HG02642 (cell line): ENCODE measurements around the gene IL22.
A peak's percentile ranks its signal among the peaks of the same experiment; 100 is the strongest.

Experiments used
- ATAC-seq: cut with Tn5 transposase; IDR thresholded peaks from one replicate; pipeline ENCODE4 v1.9.1; 2021; ENCODE audit warnings: mild to moderate bottlenecking; ENCODE audit not compliant: unreplicated experiment, poor library complexity

IL22 gene, protein sequence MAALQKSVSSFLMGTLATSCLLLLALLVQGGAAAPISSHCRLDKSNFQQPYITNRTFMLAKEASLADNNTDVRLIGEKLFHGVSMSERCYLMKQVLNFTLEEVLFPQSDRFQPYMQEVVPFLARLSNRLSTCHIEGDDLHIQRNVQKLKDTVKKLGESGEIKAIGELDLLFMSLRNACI

DNA sequence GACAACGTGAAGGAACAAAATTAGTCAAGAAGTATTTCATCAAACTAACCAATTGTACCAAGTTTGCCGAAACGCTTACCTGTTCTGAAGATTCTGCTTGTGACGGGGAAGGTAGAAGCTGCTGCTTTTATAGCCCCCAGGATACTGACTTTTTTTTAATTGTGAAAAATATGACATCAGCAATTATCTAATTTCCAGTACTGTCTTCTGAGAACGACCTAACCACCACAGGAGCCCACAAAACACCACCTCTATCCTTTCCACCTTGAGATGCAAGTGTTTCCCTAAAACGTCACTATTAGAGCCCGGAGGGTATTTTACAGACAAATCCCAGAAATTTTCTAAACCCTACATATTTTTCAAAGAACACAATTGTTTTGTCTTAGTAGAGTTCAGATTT lies at the start of gene IL22:
Gene IL22, minus strand, starts transcription at position 101 of the 400 bp plus-strand sequence. CDS start 156 bp downstream, outside the sequence.
- no peak for ATAC-seq

DNA sequence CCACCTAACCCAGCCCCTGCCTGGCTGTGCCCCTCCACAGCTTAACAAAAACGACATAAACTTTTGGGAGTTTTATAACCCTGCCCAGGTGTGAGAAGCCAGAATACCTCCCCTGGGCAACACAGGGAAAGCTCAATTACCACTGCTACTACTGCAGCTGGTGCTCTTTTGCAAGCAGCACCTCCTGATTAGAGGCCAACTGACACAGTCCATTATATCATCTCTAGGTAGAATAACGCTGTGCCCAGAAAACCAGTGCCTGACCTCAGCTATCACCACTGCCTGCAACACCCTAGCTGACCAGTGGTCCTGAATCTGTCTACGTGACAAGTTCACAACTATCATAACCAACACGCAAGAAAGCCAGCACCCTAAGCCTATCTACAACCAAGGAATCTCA lies 44.5 kb upstream of the IL22 start:
- ATAC-seq: no peak

DNA sequence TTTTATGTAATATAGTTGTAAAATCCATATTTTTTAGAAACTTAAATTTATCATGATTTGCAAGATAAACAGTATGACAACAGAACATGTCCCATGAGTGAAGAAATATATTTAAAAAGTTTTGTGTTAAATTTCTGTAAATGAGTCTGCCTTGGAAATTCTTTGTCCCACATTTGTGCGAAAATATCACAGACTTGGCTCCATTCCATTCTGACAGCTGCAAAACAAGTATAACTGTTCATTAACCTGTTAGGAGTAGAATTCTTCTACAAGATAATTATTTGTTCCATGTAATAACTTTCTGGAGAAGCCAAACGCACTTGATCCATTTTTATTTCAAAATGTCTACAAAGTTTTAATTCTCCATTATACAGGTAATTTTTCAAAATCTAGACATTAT lies 40.8 kb upstream of the IL22 start:
- ATAC-seq: no peak

DNA sequence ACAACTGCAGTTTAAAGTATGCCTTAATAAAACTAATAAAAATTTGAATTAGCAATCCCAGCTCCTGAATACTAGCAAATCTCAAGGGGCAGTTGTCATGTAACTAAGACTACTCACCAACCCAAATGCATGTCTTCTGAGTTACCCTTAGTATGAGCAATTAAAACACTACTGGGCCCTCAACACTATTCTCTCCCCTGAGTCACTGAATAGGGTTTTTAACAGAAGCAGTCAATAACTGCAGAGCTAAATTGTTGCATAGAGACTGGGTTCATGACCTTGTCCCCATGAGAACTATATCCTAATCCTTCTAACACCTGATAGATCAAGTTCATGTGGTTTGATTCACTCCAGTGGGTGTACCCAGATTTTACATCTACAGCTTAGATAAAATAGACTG lies 39.9 kb upstream of the IL22 start:
- ATAC-seq: no peak

DNA sequence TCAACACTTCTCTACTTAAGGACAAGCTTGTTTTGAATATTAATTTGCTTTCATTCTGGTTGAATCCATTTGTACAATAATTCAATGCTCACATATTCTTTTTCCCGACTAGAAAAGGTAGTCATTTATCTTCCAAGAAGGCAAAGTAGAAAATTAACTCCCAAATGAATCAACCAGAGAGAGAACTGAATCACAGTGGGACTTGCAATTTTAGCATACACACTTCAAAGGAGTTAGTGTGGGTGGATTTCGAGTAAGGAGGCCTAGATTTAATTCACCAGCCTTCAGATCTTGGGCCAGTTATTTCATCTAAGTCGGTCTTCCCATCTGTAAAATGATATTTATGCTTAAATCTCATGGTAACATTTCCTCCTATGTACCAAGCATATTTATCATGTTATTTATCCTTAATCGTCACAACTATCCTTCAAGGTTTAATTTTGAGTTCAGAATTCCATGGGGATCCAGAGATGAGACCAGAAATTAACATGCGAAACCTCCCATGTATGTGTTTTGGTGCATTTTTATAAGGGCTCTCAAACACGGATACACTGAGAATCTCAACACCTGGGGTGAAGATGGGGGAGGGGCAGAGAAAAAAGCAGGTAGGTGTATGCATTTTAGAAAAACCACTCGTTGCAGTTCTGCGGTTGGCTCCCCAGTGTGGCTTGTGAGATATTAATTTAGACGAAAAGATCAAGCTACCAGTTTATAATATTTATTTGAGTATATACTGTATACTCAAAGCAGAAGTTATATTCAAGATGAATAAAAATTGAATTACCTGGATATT lies 38.9 kb upstream of the IL22 start:
- no peak for ATAC-seq

DNA sequence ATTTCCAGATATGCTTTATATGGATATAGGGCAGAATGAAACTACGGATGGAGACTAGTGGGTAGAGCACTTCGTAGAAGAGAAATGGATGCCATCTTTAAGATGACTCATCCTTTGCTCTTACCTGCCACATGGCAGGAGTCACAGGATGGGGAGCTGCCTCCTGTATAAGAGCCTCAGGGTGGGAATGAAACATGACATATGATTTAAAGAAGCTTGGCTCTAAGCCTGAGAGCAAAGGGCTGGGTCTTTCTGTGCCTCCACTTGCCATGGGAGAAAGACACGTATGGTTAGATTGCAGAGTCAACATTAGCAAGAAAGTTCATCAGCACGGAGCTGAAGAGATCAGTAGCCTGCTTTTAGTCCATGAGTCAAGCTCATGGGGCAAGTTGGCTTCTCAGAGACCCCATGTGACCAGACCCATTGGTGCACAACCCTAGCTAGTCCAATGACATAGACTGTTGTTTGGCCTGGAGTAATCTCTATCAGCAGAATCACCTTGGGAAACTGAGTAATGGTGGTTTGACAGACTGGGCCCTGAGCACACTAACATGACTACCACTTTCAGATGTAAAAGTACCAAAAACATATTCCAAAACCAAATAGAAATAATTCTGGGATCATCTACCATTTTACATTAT lies 38.1 kb upstream of the IL22 start:
- ATAC-seq: no peak

DNA sequence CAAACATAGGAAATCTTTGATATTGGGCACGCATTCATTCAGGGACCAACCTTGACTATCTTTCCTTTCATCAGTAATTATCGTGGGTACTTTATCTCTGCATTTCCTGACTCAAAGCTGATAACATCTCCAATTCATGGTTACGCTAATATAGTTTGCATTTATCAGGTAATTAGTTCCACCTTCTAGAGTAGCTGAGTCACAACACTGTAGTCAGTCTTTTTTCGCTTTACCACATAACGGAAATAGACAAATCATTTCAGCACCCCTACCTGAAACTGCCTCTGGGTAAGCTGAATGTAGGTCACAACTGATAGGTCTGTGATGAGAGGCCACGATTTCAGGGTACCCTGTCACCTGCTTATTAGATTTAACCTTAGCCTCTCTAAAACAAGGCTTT lies 36.7 kb upstream of the IL22 start:
- peak; percentile 91 for ATAC-seq

DNA sequence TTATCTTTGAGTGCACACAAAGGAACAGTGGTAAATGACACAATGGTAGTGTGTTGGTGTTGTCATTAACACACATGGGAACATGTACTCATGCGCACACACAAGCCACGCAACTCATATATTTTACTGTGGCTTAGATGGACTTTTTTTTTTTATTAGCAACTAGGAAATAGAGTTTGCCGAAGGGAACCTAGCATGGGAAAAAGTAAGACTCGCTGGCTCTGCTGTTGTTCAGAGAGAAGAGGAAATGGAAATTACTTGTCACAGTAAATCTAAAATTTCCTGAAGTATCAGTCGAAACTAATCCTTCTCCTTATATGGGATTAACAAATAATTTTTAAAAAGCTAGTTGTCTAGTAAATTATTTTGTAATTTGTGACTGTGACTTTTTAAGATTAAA lies 33.7 kb upstream of the IL22 start:
- ATAC-seq: no peak

DNA sequence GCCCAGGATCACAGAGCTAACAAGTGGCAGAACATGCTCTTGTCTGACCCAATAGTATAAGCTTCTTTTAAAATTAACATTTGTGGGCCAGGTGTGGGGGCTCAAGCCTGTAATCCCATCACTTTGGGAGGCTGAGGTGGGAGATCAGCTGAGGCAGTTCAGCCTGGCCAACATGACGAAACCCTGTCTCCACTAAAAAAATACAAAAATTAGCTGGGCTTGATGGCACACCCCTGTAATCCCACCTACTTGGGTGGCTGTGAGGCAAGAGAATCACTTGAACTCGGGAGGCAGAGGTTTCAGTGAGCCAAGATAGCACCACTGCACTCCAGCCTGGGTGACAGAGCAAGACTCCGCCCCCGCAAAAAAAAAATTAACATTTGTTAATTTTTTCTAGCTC lies 33.0 kb upstream of the IL22 start:
- no peak for ATAC-seq

DNA sequence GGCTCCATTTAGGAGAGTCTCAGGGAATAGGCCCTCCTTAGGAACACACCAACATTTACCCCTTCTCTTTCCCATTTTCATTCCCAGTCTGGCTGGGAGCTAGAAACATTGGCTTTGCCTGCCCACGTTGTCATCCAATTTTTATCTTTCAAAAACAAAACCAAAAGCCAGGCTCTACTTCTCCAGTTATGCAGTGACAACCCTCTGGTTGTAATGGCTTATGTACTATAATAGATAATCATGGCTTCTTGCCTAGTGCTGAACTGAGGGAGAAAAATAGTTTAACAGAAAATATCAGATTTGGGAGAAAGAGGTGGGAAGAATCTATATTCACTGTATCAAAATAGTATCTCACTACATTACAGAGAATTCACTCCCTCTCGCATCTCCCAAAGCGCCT lies 32.1 kb upstream of the IL22 start:
- ATAC-seq: no peak

DNA sequence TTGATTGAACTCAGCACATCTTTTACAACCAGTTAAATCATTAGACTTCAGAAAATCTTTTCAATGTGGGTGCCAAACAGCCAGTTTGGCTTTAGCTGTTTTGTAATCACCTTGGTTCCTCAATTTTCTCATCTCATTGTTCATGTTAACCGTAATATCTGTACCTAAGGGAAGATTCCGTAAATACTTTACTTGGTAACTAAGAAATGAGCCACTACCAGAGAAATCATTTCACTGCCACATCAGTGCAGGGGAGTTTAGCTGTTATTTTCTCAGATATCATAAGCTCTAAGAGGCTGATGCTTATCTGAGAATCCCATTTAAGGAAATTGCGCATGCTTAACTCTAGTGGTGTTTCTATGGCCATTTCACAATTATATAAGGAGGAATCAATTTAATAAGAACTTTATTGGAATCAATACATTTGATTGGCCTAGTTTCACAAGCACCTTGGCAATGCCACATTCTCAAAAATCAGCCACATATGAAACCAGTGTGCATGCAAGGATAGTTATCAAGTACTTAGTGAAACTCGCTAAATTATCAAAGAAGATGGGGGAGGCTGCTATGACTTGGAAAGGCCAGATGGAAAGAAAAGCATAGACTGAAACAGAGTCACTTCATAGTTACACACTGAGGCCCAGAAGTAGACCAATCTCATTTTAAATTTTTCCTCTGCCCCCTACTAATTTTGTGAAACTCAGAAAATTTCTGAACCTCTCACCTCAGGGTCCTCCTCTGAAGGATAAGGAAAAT lies 28.1 kb upstream of the IL22 start:
- no peak for ATAC-seq

DNA sequence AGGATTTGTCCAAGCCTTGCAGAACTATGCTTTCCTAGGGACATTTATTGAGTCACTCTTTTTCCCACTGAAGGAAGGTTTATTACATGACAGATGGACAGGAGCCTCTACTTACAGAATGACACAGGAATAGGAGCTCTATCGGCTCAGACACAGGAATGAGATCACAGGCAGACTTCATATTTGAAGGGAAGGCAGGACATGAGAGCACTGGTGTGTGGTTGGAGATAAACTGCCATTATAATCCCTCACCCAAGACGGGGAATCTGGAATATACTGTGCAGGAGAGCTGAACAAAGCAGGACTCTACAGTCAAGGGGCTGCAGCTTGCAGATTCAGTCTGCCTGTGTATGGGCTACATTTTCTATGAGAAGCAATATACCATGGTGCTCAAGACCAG lies 26.8 kb upstream of the IL22 start:
- ATAC-seq: no peak

DNA sequence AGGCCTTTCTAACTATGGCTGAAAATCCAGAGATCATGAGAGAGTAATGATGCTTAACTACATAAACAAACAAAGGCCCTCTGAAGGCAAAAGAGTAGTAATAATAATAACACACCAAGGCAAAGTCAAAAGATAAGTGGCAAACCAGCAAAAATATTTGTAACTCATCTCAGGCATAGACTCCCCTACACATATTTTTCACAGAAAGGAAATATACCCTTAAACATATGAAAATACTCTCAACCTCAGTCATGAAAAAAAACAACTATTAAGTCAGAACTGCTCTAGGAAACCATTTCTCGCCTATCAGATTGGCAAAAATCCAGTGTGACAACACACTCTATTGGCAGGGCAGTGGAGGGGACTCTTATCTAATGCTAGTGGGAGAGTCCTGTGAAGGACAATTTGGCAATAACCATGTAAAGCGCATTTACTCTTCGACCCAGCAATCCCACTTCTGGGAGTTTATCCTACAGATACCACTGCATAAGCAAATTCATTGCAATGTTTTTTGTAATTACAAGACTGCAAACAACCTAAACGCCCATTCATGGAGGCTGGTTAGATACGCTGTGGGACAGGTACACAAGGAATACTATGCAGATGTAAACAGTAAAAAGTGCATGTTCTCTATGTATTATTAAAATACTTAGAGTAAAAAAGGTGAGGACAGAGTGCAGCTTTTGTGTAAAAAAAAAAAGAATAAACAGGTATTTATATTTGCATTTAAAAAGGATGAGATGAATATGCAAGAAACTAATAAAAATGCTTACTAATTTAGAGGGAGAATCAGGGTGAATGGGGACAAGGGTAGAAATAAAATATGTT lies 26.0 kb upstream of the IL22 start:
- no peak for ATAC-seq

DNA sequence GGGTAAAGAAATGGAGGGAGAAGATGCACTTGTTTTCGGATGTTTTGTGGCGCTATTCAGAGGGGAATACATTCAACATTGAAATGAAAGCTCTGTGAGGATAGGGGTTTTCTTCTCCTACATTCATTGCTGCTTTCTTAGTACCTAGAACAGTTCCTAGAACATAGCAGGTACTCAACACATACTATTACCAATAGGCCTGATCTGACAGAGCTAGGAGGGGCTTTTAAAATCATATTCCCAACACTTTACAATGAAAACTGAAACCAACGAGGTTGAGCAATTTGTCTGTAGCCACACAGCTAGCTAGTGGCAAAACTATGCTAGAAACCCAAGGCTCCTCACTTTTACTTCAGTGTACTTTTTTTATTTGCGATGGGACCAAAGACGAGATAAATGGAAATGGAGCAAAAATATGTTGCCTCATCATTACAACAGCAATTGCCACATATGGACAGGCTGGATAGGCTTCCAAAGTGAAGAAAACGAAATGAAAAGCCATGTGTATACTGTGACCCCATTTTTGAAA lies 23.1 kb upstream of the IL22 start:
- no peak for ATAC-seq

DNA sequence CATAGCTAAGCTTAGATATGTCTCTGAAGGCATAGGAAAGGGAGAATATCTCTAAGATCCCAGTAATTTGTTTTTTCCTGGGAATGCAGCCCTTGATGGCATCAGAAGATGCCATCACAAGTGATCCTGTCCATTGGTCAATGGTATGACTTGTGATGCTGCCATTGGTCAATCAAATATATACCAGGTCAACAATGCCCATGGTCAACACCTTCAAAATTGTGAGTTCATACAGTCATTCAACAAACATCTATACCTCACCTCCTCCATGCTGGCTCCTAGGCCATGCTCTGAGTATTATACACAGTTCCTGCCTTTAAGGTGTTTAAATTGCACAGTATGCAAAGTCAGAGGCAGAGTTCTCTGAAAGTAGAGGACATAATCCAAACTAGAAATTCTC lies 19.3 kb upstream of the IL22 start:
- ATAC-seq: no peak

DNA sequence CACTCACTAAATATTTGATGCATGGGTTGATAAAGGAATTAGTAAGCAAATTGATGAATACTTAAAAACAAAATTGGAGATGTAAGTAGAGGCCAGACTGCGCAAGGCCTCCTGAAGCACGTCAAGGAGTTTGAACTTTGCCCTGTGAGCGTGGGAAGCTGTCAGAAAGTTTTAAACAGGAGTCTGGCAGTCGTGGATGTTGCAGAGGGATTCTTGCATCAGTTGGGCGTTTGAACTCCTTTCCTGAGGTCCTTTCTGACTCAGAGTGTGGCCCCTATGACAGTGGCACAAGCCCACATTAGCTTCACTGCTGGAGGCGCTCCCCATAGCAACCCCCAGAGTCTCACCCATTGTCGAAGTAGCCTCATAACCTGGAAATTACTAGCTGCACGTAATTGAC lies 17.9 kb upstream of the IL22 start:
- no peak for ATAC-seq

DNA sequence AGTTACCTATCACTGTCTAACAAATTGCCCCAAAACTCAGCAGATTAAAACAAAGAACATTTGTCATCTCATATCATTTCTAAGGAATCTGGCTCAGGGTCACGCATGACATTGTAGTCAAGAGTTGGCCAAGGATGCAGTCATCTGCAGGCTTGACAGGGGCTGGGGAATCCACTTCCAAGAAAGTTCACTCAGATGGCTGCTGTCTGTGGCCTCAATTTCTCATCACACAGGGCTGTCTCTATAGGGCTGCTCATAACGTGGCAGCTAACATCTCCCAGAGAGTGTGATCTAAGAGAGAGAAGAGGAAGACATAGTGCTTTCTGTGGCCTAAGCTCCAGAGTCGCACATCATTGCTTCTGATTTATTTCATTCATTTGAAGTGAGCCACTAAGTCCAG lies 17.0 kb upstream of the IL22 start:
- no peak for ATAC-seq

DNA sequence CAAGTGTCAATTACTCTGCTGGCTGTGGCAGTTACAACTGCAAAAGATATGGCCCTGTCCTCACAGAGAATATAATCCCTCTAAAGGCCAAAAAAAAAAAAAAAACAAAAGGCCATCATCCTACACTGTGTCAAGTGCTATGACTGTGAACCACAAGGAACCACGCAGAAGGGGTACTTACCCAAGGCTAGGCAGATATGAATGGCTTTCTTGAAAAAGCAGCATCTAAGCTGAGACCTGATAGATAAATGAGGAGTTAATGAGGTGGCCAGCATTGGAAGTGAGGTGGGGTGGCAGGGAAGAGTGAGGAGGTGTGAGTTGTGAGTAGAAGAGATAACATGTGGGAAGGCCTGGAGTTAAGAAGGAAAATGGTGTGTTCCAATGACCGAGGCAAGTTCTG lies 16.4 kb upstream of the IL22 start:
- ATAC-seq: no peak

DNA sequence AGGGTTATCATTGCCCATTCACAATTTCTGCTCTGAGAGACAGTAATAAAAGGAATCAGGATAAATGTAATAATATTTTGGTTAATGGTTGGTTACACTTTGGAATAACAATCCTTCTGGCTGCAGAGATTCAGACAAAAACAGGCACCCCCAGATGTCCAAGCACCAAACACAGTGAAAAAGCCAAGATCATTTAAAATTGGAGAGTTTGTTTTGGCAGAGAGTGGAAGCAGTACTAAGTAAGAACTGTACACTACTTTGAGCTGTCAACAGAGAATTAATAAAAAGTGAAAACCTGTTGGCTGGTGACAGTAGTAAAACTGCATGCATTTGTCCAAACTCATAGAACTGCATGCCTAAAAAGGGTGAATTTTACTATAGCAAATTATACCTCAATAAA lies 15.6 kb upstream of the IL22 start:
- ATAC-seq: no peak

DNA sequence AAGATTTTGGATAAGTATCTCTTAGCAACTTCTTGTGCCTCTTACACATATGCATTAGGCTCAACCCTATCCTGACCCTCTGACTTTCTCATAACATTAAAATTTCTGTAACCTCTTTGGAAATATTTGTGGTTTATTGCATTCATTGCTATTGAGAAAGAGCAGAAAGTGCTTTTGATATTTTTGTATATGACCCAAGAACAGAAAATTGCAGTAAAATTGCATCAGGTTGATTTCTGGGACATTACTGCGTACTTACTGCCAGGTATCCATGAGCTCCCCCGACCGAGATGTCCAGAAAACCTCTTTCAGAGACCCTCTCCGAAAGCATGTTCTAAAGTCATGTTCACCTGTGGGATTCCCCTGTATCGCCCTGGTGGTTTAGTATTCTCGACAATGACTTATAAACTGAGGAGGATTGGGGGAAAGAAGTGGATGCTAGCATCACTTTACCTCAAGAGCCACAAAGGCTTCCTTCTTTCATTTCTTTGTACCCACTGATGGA lies 14.5 kb upstream of the IL22 start:
- no peak for ATAC-seq
